Mucosa of rectum (tissue), 2 donors: Measurements from ENCODE around the gene KCNH5.

ENCODE experiments used
- H3K27ac ChIP-seq, 2 donors: one replicate each; pipeline ENCODE4 v1.7.0; 2013; ENCODE audit warnings: inconsistent platforms in 2 of 2, low read depth in 2 of 2, low read length in 2 of 2
- H3K27me3 ChIP-seq, 2 donors: one replicate each; pipeline ENCODE4 v1.7.0; 2013; ENCODE audit warnings: low read length in 2 of 2; ENCODE audit not compliant: control insufficient read depth in 2 of 2, insufficient read depth in 2 of 2
- H3K36me3 ChIP-seq, 2 donors: one replicate each; pipeline ENCODE4 v1.7.0; 2013; ENCODE audit warnings: low read length in 2 of 2; ENCODE audit not compliant: control insufficient read depth in 2 of 2, insufficient read depth in 2 of 2
- H3K4me1 ChIP-seq, 2 donors: one replicate each; pipeline ENCODE4 v1.7.0; 2013; ENCODE audit warnings: low read length in 2 of 2, mild to moderate bottlenecking in 1 of 2; ENCODE audit not compliant: control insufficient read depth in 2 of 2, insufficient read depth in 2 of 2
- H3K4me3 ChIP-seq, 2 donors: one replicate each; pipeline ENCODE4 v1.7.0; 2013; ENCODE audit warnings: low read length in 2 of 2
- H3K9ac ChIP-seq, 2 donors: one replicate each; pipeline ENCODE4 v1.7.0; 2013; ENCODE audit warnings: low read length in 2 of 2, low read depth in 1 of 2, mild to moderate bottlenecking in 1 of 2
- H3K9me3 ChIP-seq, 2 donors: one replicate each; pipeline ENCODE4 v1.7.0; 2013; ENCODE audit warnings: low read length in 2 of 2; ENCODE audit not compliant: control insufficient read depth in 2 of 2
- donor health status: healthy.
- donor health status: Normal muscosa, but diverticular disease.

The KCNH5 gene

DNA sequence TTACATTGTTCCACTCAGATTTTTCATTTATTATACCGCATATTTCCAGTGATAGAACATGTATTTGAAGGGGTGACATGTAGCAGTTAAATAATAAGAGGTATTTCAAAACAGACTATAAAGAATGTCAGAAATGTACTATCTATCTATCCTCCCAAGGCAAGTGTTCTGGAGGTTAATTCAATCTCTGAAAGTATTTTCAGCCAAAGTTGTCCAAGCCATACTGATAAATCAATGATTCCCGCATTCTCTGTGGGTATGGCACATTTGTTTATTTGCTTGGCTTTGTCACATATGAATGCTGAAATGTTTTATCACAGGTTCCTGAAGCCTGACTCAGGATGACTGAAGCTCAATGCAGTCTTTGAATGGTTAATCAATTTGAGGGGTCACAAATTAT, 35.8 kb downstream of the KCNH5 start:
- Histone ChIP-seq H3K27ac (no peak overlapping the region), H3K9ac (no peak overlapping the region), H3K4me1 (no peaks in the 10 kb centered on the region), H3K4me3 (no peak overlapping the region), H3K9me3 (peaks cover 0 to 1% of the 10 kb centered on the region in 2 donors), H3K27me3 (no peaks in the 10 kb centered on the region), H3K36me3 (no peaks in the 10 kb centered on the region)

DNA sequence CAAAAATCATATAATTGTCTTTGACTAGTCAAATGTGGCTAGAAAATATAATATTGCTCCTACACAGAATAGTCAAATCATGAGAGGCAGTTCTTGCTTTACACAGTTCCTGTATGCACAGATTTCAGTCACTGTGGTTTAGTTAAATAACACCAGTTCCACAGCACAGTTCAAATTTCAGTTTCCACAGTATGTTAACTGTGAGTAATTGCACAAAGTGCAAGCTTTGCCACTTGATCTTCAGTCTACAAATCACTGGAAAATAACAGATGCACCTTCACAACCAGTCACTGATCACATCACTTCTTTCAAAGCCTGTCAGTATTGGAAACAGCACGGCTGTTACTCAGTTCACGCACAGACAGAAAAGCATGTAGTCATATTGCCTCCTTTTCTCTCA, 38.7 kb downstream of the KCNH5 start:
- Histone ChIP-seq H3K27ac (no peak overlapping the region), H3K4me3 (no peak overlapping the region), H3K27me3 (no peaks in the 10 kb centered on the region), H3K9me3 (peaks cover 0 to 1% of the 10 kb centered on the region in 2 donors), H3K4me1 (no peaks in the 10 kb centered on the region), H3K9ac (no peak overlapping the region), H3K36me3 (no peaks in the 10 kb centered on the region)

DNA sequence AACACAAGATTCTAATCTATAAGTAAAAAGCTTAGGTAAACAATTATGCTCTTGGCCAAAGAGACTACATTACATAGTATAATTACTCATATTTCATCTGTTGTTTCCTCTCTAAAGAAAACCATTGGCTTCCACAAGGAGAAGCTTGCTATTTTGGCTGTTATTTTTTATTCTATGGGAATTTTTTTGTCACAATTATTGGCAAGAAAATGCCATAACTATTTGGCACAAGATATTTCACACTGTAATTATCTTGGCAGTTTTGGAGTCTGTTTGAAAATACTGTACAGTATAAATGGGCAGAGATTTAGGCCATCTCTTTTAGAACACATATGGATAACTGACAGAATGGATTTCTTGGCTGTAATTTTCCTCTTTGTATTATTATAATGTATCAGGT, 51.2 kb downstream of the KCNH5 start:
- Histone ChIP-seq H3K9ac (no peak overlapping the region), H3K36me3 (no peaks in the 10 kb centered on the region), H3K27ac (no peak overlapping the region), H3K4me3 (no peak overlapping the region), H3K27me3 (no peaks in the 10 kb centered on the region), H3K9me3 (no peaks in the 10 kb centered on the region), H3K4me1 (no peaks in the 10 kb centered on the region)

DNA sequence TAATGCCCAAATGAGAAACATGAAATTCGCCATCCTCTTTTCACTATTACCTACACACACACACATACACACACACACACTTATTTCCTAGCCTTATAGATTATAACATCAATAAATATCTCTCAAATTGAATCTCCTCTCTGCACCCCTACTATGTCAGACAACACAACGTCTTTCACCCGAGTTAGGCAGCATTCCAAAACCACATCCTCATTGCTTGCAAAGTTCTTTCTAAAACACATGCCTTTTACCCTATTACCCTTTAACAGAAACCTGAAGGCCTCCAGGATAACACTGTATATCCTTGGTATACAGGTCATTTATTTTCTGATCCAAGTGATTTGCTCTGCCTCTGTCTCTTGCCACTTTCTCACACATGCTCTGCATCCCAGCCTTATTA, 56.3 kb downstream of the KCNH5 start:
- Histone ChIP-seq H3K4me3 (no peak overlapping the region), H3K27me3 (no peaks in the 10 kb centered on the region), H3K9ac (no peak overlapping the region), H3K4me1 (no peaks in the 10 kb centered on the region), H3K27ac (no peak overlapping the region), H3K9me3 (no peaks in the 10 kb centered on the region), H3K36me3 (no peaks in the 10 kb centered on the region)

DNA sequence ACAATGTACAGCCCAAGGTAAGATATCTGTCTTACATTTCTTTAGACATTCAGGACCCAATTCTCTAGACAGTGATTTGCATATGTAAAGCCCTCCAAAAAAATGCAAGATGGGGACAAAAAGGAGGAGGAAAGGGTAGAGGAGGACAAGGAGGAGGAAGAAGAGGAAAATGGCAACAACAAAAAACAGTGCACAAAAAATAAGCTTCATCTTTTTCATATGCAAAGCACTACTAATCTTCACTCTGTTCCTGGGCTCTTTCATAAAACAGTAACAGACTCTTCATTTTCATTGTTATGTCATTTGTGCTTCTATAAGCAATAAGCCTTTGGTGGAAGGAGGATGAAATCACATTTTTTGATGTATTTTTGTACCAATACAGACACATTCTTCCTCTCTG, 61.4 kb downstream of the KCNH5 start:
- Histone ChIP-seq H3K9ac (no peak overlapping the region), H3K36me3 (no peaks in the 10 kb centered on the region), H3K4me1 (no peaks in the 10 kb centered on the region), H3K9me3 (no peaks in the 10 kb centered on the region), H3K27me3 (no peaks in the 10 kb centered on the region), H3K4me3 (no peak overlapping the region), H3K27ac (no peak overlapping the region)

DNA sequence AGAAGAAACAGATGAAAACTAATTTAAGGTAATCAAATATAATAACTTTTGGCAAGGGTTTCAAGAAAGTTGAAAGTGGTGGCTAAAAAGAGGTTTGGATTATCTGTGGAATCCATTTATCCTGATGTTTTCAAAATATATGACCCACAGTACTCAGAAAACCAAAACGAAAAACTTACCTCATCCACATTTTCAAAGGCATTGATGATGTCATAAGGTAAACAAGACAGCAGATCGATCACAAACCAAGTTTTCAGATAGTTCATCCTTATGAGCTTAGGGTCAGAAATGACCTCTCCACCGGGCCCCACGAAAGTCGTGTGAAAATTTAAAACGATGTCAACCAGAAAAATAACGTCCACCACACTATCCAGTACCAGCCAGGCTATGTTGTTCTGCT, 64.6 kb downstream of the KCNH5 start:
- no peaks in the 10 kb centered on the region for H3K36me3 ChIP-seq
- H3K9me3 ChIP-seq, result no peaks in the 10 kb centered on the region
- no peak overlapping the region for H3K9ac ChIP-seq
- no peaks in the 10 kb centered on the region for H3K4me1 ChIP-seq
- no peak overlapping the region for H3K27ac ChIP-seq
- H3K27me3 ChIP-seq, result no peaks in the 10 kb centered on the region
- H3K4me3 ChIP-seq, result no peak overlapping the region

DNA sequence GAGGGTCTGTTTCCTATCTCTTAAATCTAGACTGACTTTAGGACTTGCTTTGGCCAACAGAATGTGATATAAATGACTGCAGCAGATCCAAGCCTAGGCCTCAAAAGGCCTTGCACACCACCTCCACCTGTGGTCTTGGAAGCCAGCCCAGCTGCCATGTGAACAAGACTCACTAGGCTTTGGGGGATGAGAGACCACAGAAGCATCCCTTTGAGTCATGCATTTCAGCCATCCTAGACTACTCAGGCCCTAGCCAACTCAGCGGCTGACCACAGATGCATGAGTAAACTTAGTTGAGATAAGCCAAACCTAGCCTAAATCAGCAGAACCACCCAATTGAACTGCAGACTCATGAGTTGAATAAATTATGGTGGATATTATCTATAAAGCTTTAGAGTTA, 87.7 kb downstream of the KCNH5 start:
- no peaks in the 10 kb centered on the region for H3K36me3 ChIP-seq
- no peak overlapping the region for H3K4me3 ChIP-seq
- H3K27me3 ChIP-seq, result no peaks in the 10 kb centered on the region
- no peaks in the 10 kb centered on the region for H3K4me1 ChIP-seq
- no peak overlapping the region for H3K9ac ChIP-seq
- H3K27ac ChIP-seq, result no peak overlapping the region
- peaks cover 0 to 2% of the 10 kb centered on the region in 2 donors for H3K9me3 ChIP-seq

DNA sequence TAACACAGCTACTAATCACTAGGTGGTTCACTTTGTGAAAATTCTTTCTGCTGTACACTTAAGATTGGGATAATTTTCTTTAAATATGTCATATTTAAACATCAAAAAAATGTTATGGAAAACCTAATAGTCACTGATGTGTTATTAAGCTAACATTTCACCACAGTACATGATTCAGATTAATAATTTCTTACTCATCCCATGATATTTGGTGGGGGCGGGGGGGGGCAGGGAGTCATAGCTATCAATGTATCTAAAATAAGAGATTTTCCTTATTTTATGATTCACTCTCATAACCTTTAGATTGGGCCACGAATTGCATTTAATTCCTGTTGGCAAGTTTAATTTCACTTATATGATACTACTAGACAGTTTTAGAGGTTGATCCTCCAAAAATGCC, 88.8 kb downstream of the KCNH5 start:
- Histone ChIP-seq H3K4me1 (no peaks in the 10 kb centered on the region), H3K9ac (no peak overlapping the region), H3K27me3 (no peaks in the 10 kb centered on the region), H3K4me3 (no peak overlapping the region), H3K9me3 (no peaks in the 10 kb centered on the region), H3K27ac (no peak overlapping the region), H3K36me3 (no peaks in the 10 kb centered on the region)

DNA sequence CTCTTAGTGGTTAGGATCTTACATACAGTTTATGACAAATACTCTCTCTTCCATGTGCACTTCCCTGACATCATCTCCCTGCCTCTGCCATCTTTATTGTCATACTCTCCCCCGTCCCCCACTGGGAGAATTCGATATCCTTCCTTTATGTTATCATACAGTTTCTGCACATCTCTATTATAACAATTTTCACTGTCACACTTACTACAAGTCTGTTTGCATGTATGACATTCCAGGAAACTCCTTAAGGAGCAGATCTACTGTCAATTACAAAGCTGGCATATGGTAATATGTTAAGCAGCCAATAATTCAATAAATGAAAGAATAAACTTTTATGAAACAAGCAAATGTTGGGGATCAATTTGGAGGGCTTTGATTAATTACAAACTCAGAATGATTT, 91.1 kb downstream of the KCNH5 start:
- Histone ChIP-seq H3K9ac (no peak overlapping the region), H3K27me3 (no peaks in the 10 kb centered on the region), H3K4me1 (no peaks in the 10 kb centered on the region), H3K9me3 (no peaks in the 10 kb centered on the region), H3K27ac (no peak overlapping the region), H3K4me3 (no peak overlapping the region), H3K36me3 (no peaks in the 10 kb centered on the region)

DNA sequence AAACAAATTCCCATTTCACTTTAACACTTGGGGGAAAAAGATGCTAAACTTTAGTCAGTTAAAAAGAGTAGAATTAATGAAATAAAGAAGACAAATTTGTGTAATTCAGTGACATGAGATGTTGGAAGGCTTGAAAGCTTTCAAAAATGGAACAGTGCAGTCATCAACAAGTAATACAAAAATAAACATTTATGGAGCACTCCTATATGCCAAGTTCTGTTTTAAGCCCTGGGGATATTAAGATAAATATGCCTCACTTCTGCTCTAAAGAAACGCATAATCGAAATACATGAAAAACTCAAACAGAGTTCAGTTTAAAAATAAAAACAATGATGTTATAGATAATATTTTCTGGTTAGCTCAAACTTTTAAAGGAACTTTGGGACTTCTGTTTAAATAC, 93.0 kb downstream of the KCNH5 start:
- Histone ChIP-seq H3K9ac (no peak overlapping the region), H3K27me3 (no peaks in the 10 kb centered on the region), H3K27ac (no peak overlapping the region), H3K36me3 (no peaks in the 10 kb centered on the region), H3K4me1 (no peaks in the 10 kb centered on the region), H3K4me3 (no peak overlapping the region), H3K9me3 (no peaks in the 10 kb centered on the region)

DNA sequence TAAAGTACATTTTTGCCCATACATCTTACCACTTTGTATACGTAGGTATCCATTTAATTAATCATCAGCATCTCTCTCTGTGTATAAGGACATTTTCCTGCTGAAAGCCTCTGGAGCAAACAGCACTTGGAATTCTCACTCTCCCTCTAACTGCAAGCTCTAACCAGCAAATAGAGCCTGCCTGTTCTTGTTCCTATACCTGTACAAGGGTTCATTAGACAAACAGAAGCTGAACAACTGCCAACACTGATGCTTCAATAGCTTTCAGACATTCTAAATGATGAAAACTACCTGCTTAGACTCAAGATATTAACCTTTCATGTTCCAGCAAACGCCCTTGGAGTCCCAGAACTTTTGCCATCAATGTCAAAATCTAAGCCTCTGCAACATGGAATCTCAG, 98.0 kb downstream of the KCNH5 start:
- Histone ChIP-seq H3K27ac (no peak overlapping the region), H3K9me3 (peaks cover 0 to 3% of the 10 kb centered on the region in 2 donors), H3K36me3 (no peaks in the 10 kb centered on the region), H3K9ac (no peak overlapping the region), H3K27me3 (no peaks in the 10 kb centered on the region), H3K4me1 (no peaks in the 10 kb centered on the region), H3K4me3 (no peak overlapping the region)
